ENCODE measurements around the gene RAB11FIP4. TPM values are rescaled to one million over a fixed set of nuclear protein-coding genes. Genes with fewer than 3 reads are reported as not detected.

RAB11FIP4 gene
- total RNA-seq, 2 experiments from 2014 or later, result 16.7 to 18.7 TPM

GRCh38 chr17:31494259-31495021, 103.0 kb downstream of the RAB11FIP4 start:
- H3K36me3 Mint-ChIP-seq, result peaks cover 5% of the 10 kb centered on the region

GRCh38 chr17:31495022-31495885, 103.8 kb downstream of the RAB11FIP4 start:
- Mint-ChIP-seq H3K27me3 (no peaks in the 10 kb centered on the region), H3K9me3 (no peaks in the 10 kb centered on the region), H3K36me3 (peaks cover 4% of the 10 kb centered on the region), H3K4me1 (peaks cover 80% of the 10 kb centered on the region), H3K4me3 (peak overlapping the region; percentile 37), H3K27ac (peak overlapping the region; percentile 92)
- no peak for DNase-seq

More at GRCh38 chr17:31494259-31495021, 103.0 kb downstream of the RAB11FIP4 start:
- Mint-ChIP-seq H3K9me3 (no peaks in the 10 kb centered on the region), H3K27me3 (no peaks in the 10 kb centered on the region), H3K4me1 (peaks cover 79% of the 10 kb centered on the region), H3K27ac (peak overlapping the region; percentile 92), H3K4me3 (peak overlapping the region; percentile 67)
- DNase-seq, result peak; percentile 70

- H3K4me3 Mint-ChIP-seq, result no peak overlapping the region
- peak overlapping the region; percentile 92 for H3K27ac Mint-ChIP-seq
- no peaks in the 10 kb centered on the region for H3K9me3 Mint-ChIP-seq
- DNase-seq, result no peak
- H3K36me3 Mint-ChIP-seq, result peaks cover 4% of the 10 kb centered on the region
- H3K27me3 Mint-ChIP-seq, result no peaks in the 10 kb centered on the region
- peaks cover 75% of the 10 kb centered on the region for H3K4me1 Mint-ChIP-seq
These were observed 104.6 kb downstream of the RAB11FIP4 start for GRCh38 chr17:31496097-31496496.

- H3K27ac Mint-ChIP-seq, result peak overlapping the region; percentile 21
- no peaks in the 10 kb centered on the region for H3K27me3 Mint-ChIP-seq
These were observed 105.1 kb downstream of the RAB11FIP4 start for GRCh38 chr17:31496601-31497000.

GRCh38 chr17:31497431-31497830, 106.0 kb downstream of the RAB11FIP4 start:
- peak overlapping the region; percentile 21 for H3K27ac Mint-ChIP-seq
- no peak overlapping the region for H3K4me3 Mint-ChIP-seq
- H3K4me1 Mint-ChIP-seq, result peaks cover 62% of the 10 kb centered on the region
- H3K27me3 Mint-ChIP-seq, result no peaks in the 10 kb centered on the region
- no peak for DNase-seq
- peaks cover 4% of the 10 kb centered on the region for H3K36me3 Mint-ChIP-seq
- no peaks in the 10 kb centered on the region for H3K9me3 Mint-ChIP-seq

More at GRCh38 chr17:31496601-31497000, 105.1 kb downstream of the RAB11FIP4 start:
- no peak for DNase-seq
- Mint-ChIP-seq H3K4me1 (peaks cover 70% of the 10 kb centered on the region), H3K4me3 (no peak overlapping the region), H3K9me3 (no peaks in the 10 kb centered on the region), H3K36me3 (peaks cover 4% of the 10 kb centered on the region)

GRCh38 chr17:31497994-31498826, 106.7 kb downstream of the RAB11FIP4 start:
- no peak overlapping the region for H3K4me3 Mint-ChIP-seq
- no peaks in the 10 kb centered on the region for H3K36me3 Mint-ChIP-seq
- no peaks in the 10 kb centered on the region for H3K9me3 Mint-ChIP-seq
- H3K27ac Mint-ChIP-seq, result peak overlapping the region; percentile 21
- H3K27me3 Mint-ChIP-seq, result no peaks in the 10 kb centered on the region
- peaks cover 54% of the 10 kb centered on the region for H3K4me1 Mint-ChIP-seq
- no peak for DNase-seq

- H3K36me3 Mint-ChIP-seq, result no peaks in the 10 kb centered on the region
These were observed 108.5 kb downstream of the RAB11FIP4 start for GRCh38 chr17:31499771-31500554.

GRCh38 chr17:31506517-31506916, 115.0 kb downstream of the RAB11FIP4 start:
- Mint-ChIP-seq H3K4me1 (peaks cover 48% of the 10 kb centered on the region), H3K4me3 (no peak overlapping the region), H3K36me3 (peaks cover 5% of the 10 kb centered on the region), H3K27ac (no peak overlapping the region), H3K27me3 (no peaks in the 10 kb centered on the region), H3K9me3 (no peaks in the 10 kb centered on the region)
- DNase-seq, result no peak

More at GRCh38 chr17:31499771-31500554, 108.5 kb downstream of the RAB11FIP4 start:
- Mint-ChIP-seq H3K9me3 (no peaks in the 10 kb centered on the region), H3K4me1 (peaks cover 45% of the 10 kb centered on the region), H3K27ac (peak overlapping the region; percentile 25), H3K4me3 (no peak overlapping the region), H3K27me3 (no peaks in the 10 kb centered on the region)
- peak; percentile 38 for DNase-seq

- DNase-seq, result peak; percentile 59
- H3K27me3 Mint-ChIP-seq, result no peaks in the 10 kb centered on the region
- H3K9me3 Mint-ChIP-seq, result no peaks in the 10 kb centered on the region
- H3K36me3 Mint-ChIP-seq, result peaks cover 5% of the 10 kb centered on the region
- H3K4me3 Mint-ChIP-seq, result peak overlapping the region; percentile 87
- peak overlapping the region; percentile 100 for H3K27ac Mint-ChIP-seq
- H3K4me1 Mint-ChIP-seq, result peaks cover 48% of the 10 kb centered on the region
These were observed 117.0 kb downstream of the RAB11FIP4 start for GRCh38 chr17:31508288-31509094.

- Mint-ChIP-seq H3K4me1 (peaks cover 46% of the 10 kb centered on the region), H3K4me3 (peak overlapping the region; percentile 87), H3K36me3 (peaks cover 5% of the 10 kb centered on the region), H3K27ac (peak overlapping the region; percentile 100), H3K27me3 (no peaks in the 10 kb centered on the region), H3K9me3 (no peaks in the 10 kb centered on the region)
- DNase-seq, result peak; percentile 31
These were observed 117.8 kb downstream of the RAB11FIP4 start for GRCh38 chr17:31509095-31509804.

GRCh38 chr17:31509805-31510177, 118.3 kb downstream of the RAB11FIP4 start:
- peak overlapping the region; percentile 87 for H3K4me3 Mint-ChIP-seq
- DNase-seq, result no peak
- H3K4me1 Mint-ChIP-seq, result peaks cover 47% of the 10 kb centered on the region
- peak overlapping the region; percentile 100 for H3K27ac Mint-ChIP-seq
- no peaks in the 10 kb centered on the region for H3K27me3 Mint-ChIP-seq
- H3K36me3 Mint-ChIP-seq, result peaks cover 5% of the 10 kb centered on the region
- no peaks in the 10 kb centered on the region for H3K9me3 Mint-ChIP-seq

- Mint-ChIP-seq H3K27ac (peak overlapping the region; percentile 100), H3K9me3 (no peaks in the 10 kb centered on the region), H3K36me3 (peaks cover 5% of the 10 kb centered on the region), H3K4me1 (peaks cover 47% of the 10 kb centered on the region), H3K4me3 (peak overlapping the region; percentile 87), H3K27me3 (no peaks in the 10 kb centered on the region)
- DNase-seq, result peak; percentile 31
These were observed 119.1 kb downstream of the RAB11FIP4 start for GRCh38 chr17:31510308-31511194.

Data from activated naive CD8-positive, alpha-beta T cell treated with anti-CD3 and anti-CD28 coated beads for 36 hours (primary cell).